OCI-LY3 (cell line): ENCODE measurements around the gene NOXA1.

Experiments
- CTCF ChIP-seq: fragments of 200-600, 300-600 bp; sonication (generic); IDR thresholded peaks from 2 replicates; pipeline ENCODE4 v1.5.1; 2014; ENCODE audit warnings: antibody characterized with exemption, low read length, low read depth
- EZH2phosphoT487 ChIP-seq: fragments of 200-600 bp; shearing (Covaris generic); IDR thresholded peaks from 2 replicates; pipeline ENCODE4 v1.6.1; 2018; ENCODE audit warnings: antibody characterized with exemption, mixed run types, low read depth

- TF ChIP-seq CTCF (no peak), EZH2phosphoT487 (no peak)
Measured at GRCh38 chr9:137430723-137431415, 7.7 kb downstream of the NOXA1 start.
